SKM-1 (cell line): ENCODE results near the gene CLEC4F.

Experiments
- DNase-seq: peaks from one replicate; lab custom pipeline; 2025; ENCODE audit not compliant: unreplicated experiment; lab: John Stamatoyannopoulos, UW

The CLEC4F gene, protein sequence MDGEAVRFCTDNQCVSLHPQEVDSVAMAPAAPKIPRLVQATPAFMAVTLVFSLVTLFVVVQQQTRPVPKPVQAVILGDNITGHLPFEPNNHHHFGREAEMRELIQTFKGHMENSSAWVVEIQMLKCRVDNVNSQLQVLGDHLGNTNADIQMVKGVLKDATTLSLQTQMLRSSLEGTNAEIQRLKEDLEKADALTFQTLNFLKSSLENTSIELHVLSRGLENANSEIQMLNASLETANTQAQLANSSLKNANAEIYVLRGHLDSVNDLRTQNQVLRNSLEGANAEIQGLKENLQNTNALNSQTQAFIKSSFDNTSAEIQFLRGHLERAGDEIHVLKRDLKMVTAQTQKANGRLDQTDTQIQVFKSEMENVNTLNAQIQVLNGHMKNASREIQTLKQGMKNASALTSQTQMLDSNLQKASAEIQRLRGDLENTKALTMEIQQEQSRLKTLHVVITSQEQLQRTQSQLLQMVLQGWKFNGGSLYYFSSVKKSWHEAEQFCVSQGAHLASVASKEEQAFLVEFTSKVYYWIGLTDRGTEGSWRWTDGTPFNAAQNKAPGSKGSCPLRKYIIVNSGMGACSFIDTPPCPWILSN

DNA sequence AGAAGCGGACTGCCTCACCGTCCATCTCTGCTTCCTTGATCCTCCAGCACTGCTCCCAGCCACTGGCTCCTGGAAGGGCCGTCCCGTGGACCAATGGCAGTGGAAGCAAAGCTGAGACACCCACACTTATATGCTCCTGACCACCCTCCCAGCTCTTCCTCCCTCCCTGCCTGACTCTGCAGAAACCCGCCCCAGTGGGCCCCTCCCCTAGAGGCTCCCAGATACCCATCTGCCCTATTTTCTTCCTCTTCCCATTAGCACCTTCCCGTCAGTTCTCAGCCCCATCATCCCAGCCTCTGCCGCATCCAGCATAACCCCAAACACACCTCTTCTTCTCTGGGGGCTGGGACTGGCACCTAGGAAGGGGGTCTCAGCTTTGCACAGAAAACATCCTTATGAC, at the start of gene CLEC4F:
Gene CLEC4F, minus strand, starts transcription at position 101 of the 400 bp plus-strand sequence. Its CDS starts 76 bp downstream, at position 25.
- no peak for DNase-seq

DNA sequence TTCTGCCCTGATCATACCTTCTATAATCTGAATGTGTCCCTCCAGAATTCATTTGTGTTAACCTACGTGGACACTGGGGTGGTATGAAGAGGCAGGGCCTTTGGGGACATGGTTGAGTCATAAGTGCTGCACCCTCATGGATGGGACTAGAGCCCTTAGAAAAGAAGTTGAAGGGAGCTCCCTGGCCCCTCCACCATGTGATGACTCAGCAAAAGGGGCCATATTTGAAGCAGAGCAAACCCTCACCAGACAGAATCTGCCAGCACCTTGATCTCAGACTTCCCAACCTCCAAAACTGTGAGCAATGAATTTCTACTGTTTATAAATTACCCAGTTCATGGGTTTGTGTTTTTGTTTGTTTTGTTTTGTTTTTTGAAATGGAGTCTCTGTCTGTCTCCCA, 48.6 kb upstream of the CLEC4F start:
- DNase-seq, result no peak

DNA sequence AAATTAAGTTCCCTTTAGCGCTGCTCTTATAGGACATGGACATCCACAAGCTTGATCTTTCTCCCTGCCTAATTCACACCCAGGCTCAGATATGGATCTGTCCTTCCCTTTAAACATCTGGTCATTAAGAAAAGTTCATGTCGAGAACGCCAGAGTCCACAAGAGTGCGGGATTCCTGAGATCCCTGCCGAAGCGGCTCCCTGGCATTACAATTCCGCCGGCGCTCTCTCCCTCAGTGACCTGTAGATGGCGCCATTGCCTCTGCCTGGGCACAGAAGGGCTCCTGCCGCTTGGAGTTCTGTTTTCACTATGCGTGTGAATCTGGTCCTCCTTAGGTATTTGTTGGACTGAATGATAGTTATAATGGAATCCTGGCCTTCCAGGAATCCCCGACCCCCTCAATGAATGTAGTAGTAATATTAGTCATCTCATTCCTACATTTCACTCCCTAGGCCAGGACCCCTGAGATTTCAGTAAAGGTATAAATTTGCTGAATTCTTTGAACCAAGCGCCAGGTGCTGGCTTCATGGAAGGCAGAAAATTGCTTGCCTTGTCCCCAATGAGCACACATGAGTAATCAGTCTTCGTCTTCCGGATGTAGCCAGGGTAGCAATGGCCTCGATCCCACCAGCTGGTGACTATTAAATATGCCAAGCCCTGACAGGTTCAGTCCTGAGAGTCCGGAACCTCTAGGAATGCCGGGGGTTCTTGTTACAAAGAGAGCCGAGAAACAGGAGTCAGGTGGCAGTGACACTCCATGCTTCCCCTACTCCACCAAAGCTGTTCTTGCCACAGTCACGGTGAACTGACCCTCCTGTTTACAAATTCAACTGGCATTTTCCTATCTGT, 41.6 kb upstream of the CLEC4F start:
- DNase-seq, result peak; percentile 50

DNA sequence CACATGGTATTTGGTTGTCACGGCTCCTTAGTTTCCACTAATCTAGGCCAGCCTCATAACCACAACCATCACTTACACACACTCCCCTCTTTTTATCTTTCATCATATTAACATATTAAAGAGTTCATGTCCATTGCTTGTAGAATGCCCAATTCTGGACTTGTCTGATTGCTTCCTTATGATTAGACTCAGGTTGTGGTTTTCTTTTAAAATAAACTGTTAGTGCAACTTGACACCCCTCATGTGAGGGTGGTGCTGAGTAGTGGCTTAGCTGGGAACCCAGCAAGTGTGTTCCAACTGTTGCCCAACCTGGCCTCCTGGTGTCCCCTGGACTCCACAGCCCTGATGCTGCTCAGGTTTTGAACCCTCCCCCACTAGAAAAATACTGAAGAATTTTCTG, 35.3 kb upstream of the CLEC4F start:
- DNase-seq, result no peak

DNA sequence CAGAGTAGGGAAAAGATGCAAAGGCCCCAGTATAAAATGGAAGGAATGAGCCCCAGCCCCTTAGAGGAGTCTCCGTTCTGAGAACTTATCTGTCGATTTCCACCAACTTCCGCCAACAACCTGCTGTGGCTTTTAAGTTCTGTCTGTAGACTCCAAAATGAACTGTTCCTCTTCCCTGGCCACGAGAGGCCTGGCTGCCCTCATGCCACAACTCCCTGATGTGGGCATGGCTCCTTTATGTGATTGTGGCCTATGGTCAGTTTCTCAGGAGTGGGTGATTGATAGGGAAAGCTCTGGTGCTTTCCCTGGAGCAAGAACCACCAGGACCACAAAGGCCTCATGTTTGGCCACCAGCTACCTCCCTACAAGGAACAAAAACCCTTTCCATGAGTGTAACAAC, 34.0 kb upstream of the CLEC4F start:
- no peak for DNase-seq

DNA sequence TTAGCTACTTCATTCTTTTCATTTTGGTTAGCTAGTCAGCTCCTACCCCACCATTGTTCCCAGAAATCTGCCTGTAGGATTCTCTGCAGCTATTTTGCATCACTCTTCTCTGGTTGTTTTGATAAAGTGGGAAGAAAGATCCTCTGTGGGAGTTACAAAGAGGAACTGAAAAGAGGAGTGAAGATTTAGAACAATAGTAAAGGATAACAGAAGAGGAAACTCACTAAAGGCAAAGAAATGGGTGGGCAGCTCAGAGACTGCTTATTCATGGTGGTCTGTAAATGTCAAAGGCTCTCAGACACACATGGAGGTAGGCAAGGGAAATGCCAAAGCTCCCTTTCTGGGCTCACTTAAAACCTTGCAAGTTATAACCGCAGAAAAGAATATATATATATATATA, 32.4 kb upstream of the CLEC4F start:
- no peak for DNase-seq

DNA sequence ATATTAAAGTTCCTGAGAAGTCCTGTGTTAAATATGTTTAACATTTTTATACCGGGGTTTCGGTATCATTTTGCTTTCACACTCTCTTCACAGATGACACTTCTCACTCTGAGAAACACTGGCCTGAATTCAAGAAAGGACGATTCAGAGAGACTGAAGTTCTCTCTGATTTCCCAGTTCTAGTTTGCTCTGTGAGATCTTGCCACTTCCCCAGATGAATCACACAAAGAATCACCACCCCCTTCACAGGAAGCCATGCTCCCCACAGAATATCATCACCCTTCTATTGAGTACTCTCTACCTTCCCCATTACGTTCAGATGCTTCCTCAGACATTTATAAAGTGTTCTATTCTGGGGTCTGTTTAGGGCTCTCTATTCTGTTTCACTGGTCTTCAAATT, 31.3 kb upstream of the CLEC4F start:
- peak; percentile 62 for DNase-seq

DNA sequence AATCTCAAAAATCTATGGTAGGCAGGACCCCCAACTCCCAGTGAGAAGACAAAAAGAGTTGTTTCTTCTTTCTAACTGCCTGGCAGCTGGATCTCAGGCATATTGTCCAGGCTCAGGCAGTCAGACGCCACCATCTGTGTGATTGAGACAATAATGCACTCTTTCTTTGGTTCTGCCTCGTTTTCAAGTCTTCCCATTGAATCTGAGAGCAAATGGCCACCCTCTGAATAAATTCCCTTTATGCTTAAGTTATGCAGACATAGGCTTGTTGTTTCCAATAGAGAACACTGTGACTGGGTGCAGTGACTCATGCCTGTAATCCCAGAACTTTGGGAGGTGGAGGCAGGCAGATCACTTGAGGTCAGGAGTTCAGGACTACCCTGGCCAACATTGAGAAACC, 30.5 kb upstream of the CLEC4F start:
- DNase-seq, result no peak

DNA sequence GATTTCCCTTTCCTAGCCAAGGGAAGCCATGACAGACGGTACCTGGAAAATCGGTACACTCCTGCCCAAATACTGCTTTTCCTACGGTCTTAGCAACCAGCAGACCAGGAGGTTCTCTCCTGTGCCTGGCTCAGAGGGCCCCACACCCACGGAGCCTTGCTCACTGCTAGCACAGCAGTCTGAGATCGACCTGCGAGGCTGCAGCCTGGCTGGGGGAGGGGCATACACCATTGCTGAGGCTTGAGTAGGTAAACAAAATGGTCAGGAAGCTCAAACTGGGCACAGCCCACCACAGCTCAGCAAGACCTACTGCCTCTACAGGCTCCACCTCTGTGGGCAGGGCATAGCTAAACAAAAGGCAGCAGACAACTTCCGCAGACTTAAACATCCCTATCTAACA, 22.0 kb upstream of the CLEC4F start:
- no peak for DNase-seq

DNA sequence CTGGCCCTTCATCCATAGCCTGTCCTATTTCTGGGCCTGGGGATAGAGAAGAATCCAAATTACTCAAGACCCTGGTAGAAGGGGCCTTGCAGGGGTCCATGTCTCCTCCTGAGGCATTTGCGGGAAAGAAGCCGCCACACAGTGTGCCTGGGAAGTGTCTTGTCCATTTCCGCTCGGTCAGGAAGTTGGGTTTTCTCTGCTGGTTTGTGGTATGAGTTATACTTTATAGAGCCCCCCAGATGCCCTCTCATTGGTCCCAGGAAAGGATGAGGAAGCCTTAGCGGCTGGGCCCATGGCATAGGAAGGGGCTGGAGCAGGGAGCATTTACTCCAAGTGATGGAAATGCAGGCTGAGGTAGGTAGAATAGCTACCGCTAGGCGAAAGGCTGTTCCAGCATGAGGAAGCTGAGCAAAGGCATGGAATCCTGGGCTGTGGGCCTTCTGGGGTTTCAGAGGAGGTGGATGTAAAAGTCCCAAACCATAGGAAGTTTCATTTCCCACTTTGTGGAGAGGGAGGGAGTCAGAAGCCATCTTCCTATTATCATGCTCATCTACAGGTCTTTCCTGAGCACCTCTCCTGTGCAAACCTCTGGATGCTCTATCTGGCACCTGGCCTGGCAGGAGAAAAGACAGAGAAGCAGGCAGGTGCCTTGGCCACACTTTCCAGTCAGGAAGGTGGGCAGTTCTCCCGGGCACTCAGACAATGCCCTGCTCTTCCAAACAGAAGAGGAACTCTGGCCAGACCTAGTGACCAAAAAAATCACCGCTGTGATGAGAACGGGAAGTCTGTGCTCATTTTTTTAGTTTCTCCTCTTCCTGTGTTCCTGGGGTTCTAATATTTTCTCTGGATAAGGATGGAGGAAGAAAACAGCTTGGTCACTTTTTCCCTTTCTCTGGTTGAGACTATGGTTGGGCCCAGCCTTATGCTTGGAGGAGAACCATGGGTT, 17.9 kb upstream of the CLEC4F start:
- no peak for DNase-seq

DNA sequence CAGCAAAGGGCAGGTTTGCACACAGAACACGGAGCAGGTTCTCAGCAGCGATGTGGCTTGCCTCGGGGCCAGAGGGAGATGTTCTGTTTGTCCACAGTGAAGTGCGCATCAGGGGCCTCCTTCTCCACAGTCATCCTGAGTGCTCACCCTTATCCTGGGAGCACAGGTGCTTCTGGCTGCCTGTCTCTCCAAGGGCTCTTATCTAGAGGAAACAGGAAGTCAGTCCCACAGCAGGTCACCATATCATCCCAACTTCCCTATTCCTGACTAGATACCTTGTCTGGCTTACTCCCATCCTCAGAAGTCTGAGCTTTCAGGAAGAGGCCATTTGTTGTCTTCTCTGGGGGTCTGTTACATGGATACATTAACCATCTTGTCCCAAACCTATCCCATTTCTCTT, 15.2 kb upstream of the CLEC4F start, which contains the start of gene CD207:
Gene CD207, minus strand, starts transcription at position 174 of the 400 bp plus-strand sequence. Its CDS starts 40 bp downstream, at position 134.
- no peak for DNase-seq

DNA sequence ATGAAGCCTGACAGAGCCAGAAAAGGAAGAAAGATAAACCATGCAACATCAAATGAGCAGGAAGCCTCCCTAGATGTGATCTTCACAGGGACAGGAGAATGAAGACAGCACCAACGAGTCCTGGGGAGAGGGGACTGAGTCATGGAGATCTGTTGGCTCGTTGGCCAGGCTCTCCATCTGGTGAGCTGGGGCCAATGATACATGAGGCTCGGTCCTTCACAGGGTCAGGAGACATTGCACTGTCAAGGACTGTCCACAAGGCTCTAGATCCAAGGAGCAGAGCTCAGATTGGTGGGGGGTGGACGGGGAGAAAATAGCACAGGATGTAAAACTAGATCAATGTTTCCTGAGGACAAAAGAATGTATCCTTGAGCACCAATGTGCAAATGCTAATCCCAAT, 14.5 kb upstream of the CLEC4F start:
- DNase-seq, result no peak

DNA sequence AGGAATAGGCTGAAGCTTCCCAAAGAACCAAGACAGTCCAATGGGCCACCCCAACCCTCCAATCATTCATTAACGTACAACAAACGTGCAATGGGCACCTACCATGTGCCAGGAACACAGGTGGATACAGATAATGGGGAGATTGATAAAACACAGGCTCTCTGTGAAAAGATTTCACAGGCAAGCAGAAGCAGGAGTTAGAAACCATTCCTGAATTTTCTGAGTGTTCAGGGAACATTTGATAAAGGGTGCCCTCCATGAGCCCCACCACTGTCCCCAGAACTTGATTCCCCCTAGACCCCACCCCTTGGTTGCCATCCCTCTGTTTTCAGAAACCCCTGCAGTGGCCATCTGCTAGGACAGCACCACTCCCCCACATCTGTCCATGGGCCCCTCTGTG, 13.7 kb upstream of the CLEC4F start:
- no peak for DNase-seq

DNA sequence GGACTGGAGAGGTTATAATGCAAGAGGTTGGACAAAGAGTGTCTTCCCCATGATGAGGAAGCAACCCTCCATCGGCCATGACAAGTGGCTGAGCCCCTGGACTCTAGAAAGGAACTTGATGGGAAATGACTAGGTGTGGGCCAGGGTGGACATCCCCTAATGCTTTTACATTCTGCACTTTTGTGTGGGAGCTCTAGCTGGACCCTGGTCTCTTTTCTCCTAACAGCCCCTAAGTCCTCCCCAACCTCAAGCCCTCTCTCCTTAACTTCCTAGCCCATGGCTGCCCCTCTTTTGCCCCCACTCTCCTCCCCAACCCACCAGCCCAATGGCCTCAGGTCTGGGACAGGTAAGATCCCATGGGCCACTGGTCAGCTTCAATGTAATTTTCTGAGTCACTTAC, 12.8 kb upstream of the CLEC4F start:
- no peak for DNase-seq

DNA sequence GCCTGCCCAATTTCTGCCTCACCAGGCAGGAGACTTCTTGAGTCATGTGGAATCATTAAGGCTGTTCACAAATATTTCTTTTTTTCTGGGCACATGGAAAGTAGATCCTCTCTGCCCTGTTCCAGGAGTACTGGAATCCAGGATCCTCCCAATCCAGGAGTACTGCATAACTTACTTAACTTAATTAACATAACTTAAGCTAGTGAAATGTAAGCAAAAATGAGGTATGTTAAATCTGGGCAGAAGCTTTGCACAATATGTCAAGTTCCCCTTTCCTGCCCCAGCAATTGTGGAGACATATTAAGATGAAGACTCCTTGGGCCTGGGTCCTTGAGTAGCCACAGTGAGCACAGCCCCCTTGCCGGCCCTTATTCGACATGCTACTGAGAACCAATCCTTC, 12.0 kb upstream of the CLEC4F start:
- no peak for DNase-seq

DNA sequence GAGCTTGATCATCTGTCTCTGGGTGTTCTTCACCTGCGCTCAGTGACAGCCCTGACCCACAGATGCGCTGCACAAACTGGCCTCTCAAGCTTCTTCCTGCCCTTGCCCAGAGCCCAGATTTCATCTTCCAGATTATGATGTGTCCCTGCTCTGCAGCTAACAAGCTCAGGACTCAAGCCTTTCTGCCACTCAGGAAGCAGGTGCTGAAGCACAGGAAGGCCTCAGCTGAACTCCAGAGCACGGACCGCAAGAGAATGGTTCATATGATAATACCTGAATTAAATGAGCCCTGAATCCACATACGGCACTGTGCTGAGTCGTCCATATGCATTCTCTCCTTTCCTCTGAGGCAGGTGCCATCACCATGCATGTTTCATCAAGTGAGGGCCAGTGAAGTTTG, 11.5 kb upstream of the CLEC4F start:
- DNase-seq, result no peak

DNA sequence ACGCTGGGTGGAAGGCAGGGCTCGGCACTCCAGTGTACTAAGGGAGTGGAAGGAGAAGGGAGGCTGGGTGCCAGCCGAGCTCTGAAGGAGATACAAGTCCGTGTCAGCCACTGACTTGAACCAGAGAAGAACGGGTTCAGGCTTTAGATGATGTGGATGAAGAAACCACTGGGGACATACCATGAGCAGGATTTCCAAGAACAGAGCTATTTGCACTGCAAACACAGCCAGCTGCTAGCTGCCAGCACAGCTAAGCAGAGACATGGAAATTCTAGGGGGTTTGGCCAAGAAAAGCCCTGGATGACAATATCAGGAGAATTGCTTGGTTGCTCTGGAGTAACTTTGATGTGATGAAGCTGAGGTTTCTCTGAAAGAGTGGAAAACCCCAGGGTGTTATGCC, 10.0 kb upstream of the CLEC4F start:
- DNase-seq, result no peak

DNA sequence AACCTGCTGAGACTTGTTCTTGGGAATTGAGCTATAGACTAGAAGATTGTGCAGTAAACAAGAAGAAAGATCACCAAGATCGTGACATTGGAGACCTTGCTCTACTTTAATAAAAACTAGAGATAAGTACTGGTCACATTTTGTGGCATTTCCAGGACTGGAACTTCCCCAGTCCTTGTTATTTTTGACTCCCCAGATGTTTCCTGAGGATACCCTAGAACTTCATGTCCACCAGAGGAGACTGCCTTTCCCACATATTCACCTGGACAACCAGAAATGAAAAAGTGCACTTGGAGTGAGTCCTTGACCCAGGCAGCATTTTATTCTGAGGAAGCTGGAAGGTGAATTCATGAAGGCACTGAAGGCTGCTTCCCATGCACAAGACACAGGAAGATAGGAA, 9.5 kb upstream of the CLEC4F start:
- no peak for DNase-seq

DNA sequence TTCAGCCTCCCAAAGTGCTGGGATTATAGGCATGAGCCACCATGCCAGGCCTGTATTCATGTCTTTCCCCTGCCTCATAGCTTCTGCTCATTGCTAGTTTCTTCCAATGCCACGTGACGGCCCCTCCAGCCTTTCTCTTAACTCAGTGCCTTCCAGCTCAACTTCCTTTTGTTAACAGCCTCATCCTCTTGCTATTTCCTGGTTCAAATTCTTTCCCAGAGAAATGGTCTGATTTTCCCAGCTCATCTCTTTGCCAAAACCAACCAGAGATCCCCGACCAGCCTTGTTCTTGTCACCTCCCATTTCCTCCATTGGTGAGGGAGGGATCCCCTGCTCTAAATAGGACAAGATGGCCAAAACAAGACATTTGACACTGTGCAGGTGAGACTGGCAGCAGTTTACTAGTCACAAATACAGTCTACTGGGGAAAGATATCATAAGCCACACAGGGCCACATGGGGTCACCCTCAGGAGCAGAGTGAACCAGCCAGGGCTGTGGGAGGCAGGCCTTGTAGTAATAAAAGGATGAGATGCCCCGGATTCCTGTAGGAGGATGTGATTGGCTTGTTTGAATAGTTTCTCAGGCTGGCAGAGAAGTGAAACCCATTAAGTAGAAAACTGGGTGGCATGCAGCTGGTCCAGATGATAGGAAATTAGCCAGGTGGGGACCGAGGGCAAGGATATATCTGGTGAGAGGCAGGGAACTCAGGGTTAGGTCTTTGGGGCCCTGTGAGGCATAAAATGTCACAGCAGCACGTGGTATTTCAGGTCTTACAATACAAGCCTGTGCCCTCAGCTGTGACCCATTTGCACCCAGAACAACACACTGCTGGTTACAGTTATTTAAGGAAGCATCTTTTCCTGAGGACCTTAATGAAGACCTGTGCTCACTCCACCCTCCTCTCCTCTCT, 8.8 kb upstream of the CLEC4F start:
- no peak for DNase-seq

DNA sequence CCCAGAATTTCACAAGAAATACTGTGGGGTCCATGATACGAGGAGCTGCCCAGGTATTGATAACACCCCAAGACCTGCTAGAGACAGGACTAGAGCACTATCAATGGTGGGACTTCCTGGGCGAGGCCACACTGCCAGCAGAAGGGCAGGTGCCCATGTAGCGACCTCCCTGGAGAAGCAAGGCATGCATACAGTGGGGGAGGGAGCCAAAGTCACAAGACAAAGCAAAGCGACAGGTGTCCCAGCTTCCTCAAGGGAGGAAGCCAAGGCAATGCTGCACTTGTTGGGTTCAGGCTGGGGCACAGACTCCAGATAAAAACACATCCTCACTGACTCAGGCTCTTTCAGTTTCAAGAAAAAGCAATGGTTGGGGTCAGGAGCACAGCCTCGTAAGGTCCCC, 7.7 kb upstream of the CLEC4F start:
- DNase-seq, result no peak
